Activated CD4-positive, CD25-positive, alpha-beta regulatory T cell (primary cell): ENCODE measurements around the gene FAM228A.
"Not testable (repeated sequence)": the region's sequence is repeated elsewhere in the genome, so short reads cannot be mapped to it uniquely, and the experiment has no call there.

ENCODE experiments used
- DNase-seq, 4 experiments: peaks; one replicate each; lab custom pipeline; 2025; lab: John Stamatoyannopoulos, UW

FAM228A gene

GRCh38 chr2:24191156-24191555 is 16.3 kb downstream of the FAM228A start:
- DNase-seq: no peak

- no peak for DNase-seq
Measured at GRCh38 chr2:24191848-24192247, 17.0 kb downstream of the FAM228A start.

- DNase-seq: not testable (repeated sequence)
Measured at GRCh38 chr2:24197213-24197612, 22.4 kb downstream of the FAM228A start.

GRCh38 chr2:24199968-24200590 is 25.2 kb downstream of the FAM228A start:
- no peak for DNase-seq

- no peak for DNase-seq
Measured at GRCh38 chr2:24200799-24201198, 25.9 kb downstream of the FAM228A start.

GRCh38 chr2:24203029-24203786 is 28.4 kb downstream of the FAM228A start:
- DNase-seq: no peak

- DNase-seq: no peak
Measured at GRCh38 chr2:24203787-24204150, 28.9 kb downstream of the FAM228A start.

GRCh38 chr2:24204505-24204904 is 29.7 kb downstream of the FAM228A start:
- no peak for DNase-seq

- no peak for DNase-seq
Measured at GRCh38 chr2:24205131-24205530, 30.3 kb downstream of the FAM228A start.

- no peak for DNase-seq
Measured at GRCh38 chr2:24206242-24206641, 31.4 kb downstream of the FAM228A start.

GRCh38 chr2:24206714-24207113 is 31.9 kb downstream of the FAM228A start:
- no peak for DNase-seq

GRCh38 chr2:24207359-24207758 is 32.5 kb downstream of the FAM228A start:
- no peak for DNase-seq

GRCh38 chr2:24208490-24208889 is 33.6 kb downstream of the FAM228A start:
- no peak for DNase-seq

GRCh38 chr2:24209389-24210105 is 34.7 kb downstream of the FAM228A start:
- DNase-seq: no peak

GRCh38 chr2:24210106-24210455 is 35.2 kb downstream of the FAM228A start:
- DNase-seq: no peak

- no peak for DNase-seq
Measured at GRCh38 chr2:24210723-24211122, 35.9 kb downstream of the FAM228A start.

- DNase-seq: no peak
Measured at GRCh38 chr2:24211408-24211807, 36.6 kb downstream of the FAM228A start.

- no peak for DNase-seq
Measured at GRCh38 chr2:24214880-24215279, 40.0 kb downstream of the FAM228A start.

- no peak for DNase-seq
Measured at GRCh38 chr2:24220554-24221291, 45.9 kb downstream of the FAM228A start.

- DNase-seq: no peak
Measured at GRCh38 chr2:24221343-24222050, 46.6 kb downstream of the FAM228A start.

- no peak for DNase-seq
Measured at GRCh38 chr2:24222946-24223345, 48.1 kb downstream of the FAM228A start.
